DMS53 (cell line): ENCODE results near the gene SLC35B1.

Source experiments
- DNase-seq: peaks from one replicate; lab custom pipeline; 2025; lab: John Stamatoyannopoulos, UW

Gene SLC35B1

GRCh38 chr17:49707608-49708514 is at the start of gene SLC35B1:
Gene SLC35B1, minus strand, starts transcription at chr17:49707964. Its CDS starts 131 bp downstream, at chr17:49707833.
- peak; percentile 100 for DNase-seq

- no peak for DNase-seq
Measured at GRCh38 chr17:49757151-49757777, 49.5 kb upstream of the SLC35B1 start.

GRCh38 chr17:49756323-49757150 is 48.8 kb upstream of the SLC35B1 start:
- no peak for DNase-seq

- no peak for DNase-seq
Measured at GRCh38 chr17:49755663-49756283, 48.0 kb upstream of the SLC35B1 start.

- DNase-seq, result no peak
Measured at GRCh38 chr17:49753959-49754391, 46.2 kb upstream of the SLC35B1 start.

- no peak for DNase-seq
Measured at GRCh38 chr17:49752508-49752907, 44.7 kb upstream of the SLC35B1 start.

GRCh38 chr17:49749730-49750129 is 42.0 kb upstream of the SLC35B1 start:
- no peak for DNase-seq

GRCh38 chr17:49748791-49749190 is 41.0 kb upstream of the SLC35B1 start:
- no peak for DNase-seq

GRCh38 chr17:49748223-49748622 is 40.5 kb upstream of the SLC35B1 start:
- no peak for DNase-seq

GRCh38 chr17:49747632-49748031 is 39.9 kb upstream of the SLC35B1 start:
- no peak for DNase-seq

- no peak for DNase-seq
Measured at GRCh38 chr17:49746791-49747490, 39.2 kb upstream of the SLC35B1 start.

GRCh38 chr17:49745175-49746139 is 37.7 kb upstream of the SLC35B1 start:
- DNase-seq, result no peak

- no peak for DNase-seq
Measured at GRCh38 chr17:49742166-49742638, 34.4 kb upstream of the SLC35B1 start.

- no peak for DNase-seq
Measured at GRCh38 chr17:49741692-49742076, 33.9 kb upstream of the SLC35B1 start.

- peak; percentile 15 for DNase-seq
Measured at GRCh38 chr17:49741009-49741691, 33.4 kb upstream of the SLC35B1 start.

GRCh38 chr17:49739641-49740271 is 32.0 kb upstream of the SLC35B1 start:
- peak; percentile 93 for DNase-seq

- DNase-seq, result no peak
Measured at GRCh38 chr17:49738456-49739163, 30.8 kb upstream of the SLC35B1 start.
